ENCODE measurements around the gene FOXR1. TPM values are rescaled to one million over a fixed set of nuclear protein-coding genes. Genes with fewer than 3 reads are reported as not detected.

FOXR1 gene
- total RNA-seq, 1 donor from 2014 or later = not detected

- ATAC-seq (ENCODE audit: low read depth) (no peak), DNase-seq (no peak)
- no peaks in the 10 kb centered on the region for H3K27me3 Mint-ChIP-seq
- intact Hi-C loops (cut with micrococcal nuclease) = loop anchor here (1.0 to 10.0 kb wide), 7 partner anchors 19 to 426 kb away; partner anchors contain the start of genes ARCN1, C2CD2L, HYOU1 and MCAM
- POLR2A ChIA-PET = interaction anchor here (2.2 to 2.6 kb wide), 3 partner anchors 15 to 69 kb away, joined by 17 to 33 read pairs (median 18); partner anchors contain the start of genes RPS25, TRAPPC4 and VPS11
- H3K4me1 Mint-ChIP-seq = peaks cover 32% of the 10 kb centered on the region
- TF ChIP-seq CTCF (IDR thresholded peaks at IDR 0.05) = no peak
- peaks cover 51% of the 10 kb centered on the region for H3K36me3 Mint-ChIP-seq (ENCODE audit: low read depth)
- CTCF ChIA-PET = no interaction called here
- no peaks in the 10 kb centered on the region for H3K9me3 Mint-ChIP-seq
- peak overlapping the region; percentile 95 for H3K4me3 Mint-ChIP-seq
- peak overlapping the region; percentile 91 for H3K27ac Mint-ChIP-seq
Observed at GRCh38 chr11:118998822-118999221, 27.3 kb downstream of the FOXR1 start.

GRCh38 chr11:119000906-119001305 is 29.3 kb downstream of the FOXR1 start:
- no peak overlapping the region for H3K27ac Mint-ChIP-seq
- H3K4me1 Mint-ChIP-seq = peaks cover 32% of the 10 kb centered on the region
- H3K36me3 Mint-ChIP-seq (ENCODE audit: low read depth) = peaks cover 62% of the 10 kb centered on the region

GRCh38 chr11:119006656-119007055 is 35.1 kb downstream of the FOXR1 start:
- no peak overlapping the region for H3K4me3 Mint-ChIP-seq
- ATAC-seq (ENCODE audit: low read depth) (no peak), DNase-seq (no peak)
- ChIA-PET POLR2A (no interaction called here), CTCF (no interaction called here)
- no peak overlapping the region for H3K27ac Mint-ChIP-seq
- TF ChIP-seq CTCF (IDR thresholded peaks at IDR 0.05) = no peak
- no peaks in the 10 kb centered on the region for H3K9me3 Mint-ChIP-seq
- H3K36me3 Mint-ChIP-seq (ENCODE audit: low read depth) = peaks cover 70% of the 10 kb centered on the region
- intact Hi-C loops (cut with micrococcal nuclease) = no loop called here
- H3K4me1 Mint-ChIP-seq = peaks cover 4% of the 10 kb centered on the region
- H3K27me3 Mint-ChIP-seq = no peaks in the 10 kb centered on the region

More at GRCh38 chr11:119000906-119001305, 29.3 kb downstream of the FOXR1 start:
- POLR2A ChIA-PET = interaction anchor here (0.6 to 0.7 kb wide), 2 partner anchors 33 to 107 kb away, joined by 4 to 8 read pairs; no protein-coding TSS in a partner anchor
- DNase-seq = no peak
- Mint-ChIP-seq H3K27me3 (no peaks in the 10 kb centered on the region), H3K9me3 (no peaks in the 10 kb centered on the region), H3K4me3 (peak overlapping the region; percentile 24)
- no peak for TF ChIP-seq CTCF (IDR thresholded peaks at IDR 0.05)
- no peak for ATAC-seq (ENCODE audit: low read depth)
- intact Hi-C loops (cut with micrococcal nuclease) = no loop called here
- CTCF ChIA-PET = no interaction called here

- H3K4me3 Mint-ChIP-seq = no peak overlapping the region
- peaks cover 21% of the 10 kb centered on the region for H3K4me1 Mint-ChIP-seq
- ChIA-PET POLR2A (interaction anchor here (0.5 kb wide), 1 partner anchor 154 kb away, joined by 3 read pairs; no protein-coding TSS in a partner anchor), CTCF (no interaction called here)
- DNase-seq (no peak), ATAC-seq (ENCODE audit: low read depth) (no peak)
- intact Hi-C loops (cut with micrococcal nuclease) = no loop called here
- no peak overlapping the region for H3K27ac Mint-ChIP-seq
- peaks cover 82% of the 10 kb centered on the region for H3K36me3 Mint-ChIP-seq (ENCODE audit: low read depth)
- H3K9me3 Mint-ChIP-seq = no peaks in the 10 kb centered on the region
- no peaks in the 10 kb centered on the region for H3K27me3 Mint-ChIP-seq
- no peak for TF ChIP-seq CTCF (IDR thresholded peaks at IDR 0.05)
Observed at GRCh38 chr11:119011476-119012053, 40.0 kb downstream of the FOXR1 start.

GRCh38 chr11:119012629-119013170 is 41.1 kb downstream of the FOXR1 start:
- H3K4me3 Mint-ChIP-seq = no peak overlapping the region
- peaks cover 28% of the 10 kb centered on the region for H3K4me1 Mint-ChIP-seq
- ChIA-PET POLR2A (interaction anchor here (0.6 to 3.9 kb wide), 3 partner anchors 14 to 49 kb away, joined by 4 to 18 read pairs (median 10); partner anchors contain the start of gene CENATAC), CTCF (no interaction called here)
- H3K9me3 Mint-ChIP-seq = no peaks in the 10 kb centered on the region
- H3K27me3 Mint-ChIP-seq = no peaks in the 10 kb centered on the region
- intact Hi-C loops (cut with micrococcal nuclease) = no loop called here
- no peak overlapping the region for H3K27ac Mint-ChIP-seq
- H3K36me3 Mint-ChIP-seq (ENCODE audit: low read depth) = peaks cover 82% of the 10 kb centered on the region
- no peak for TF ChIP-seq CTCF (IDR thresholded peaks at IDR 0.05)
- DNase-seq (no peak), ATAC-seq (ENCODE audit: low read depth) (no peak)

All from activated B cell treated with CpG ODN at 0.5 μM for 24 hours (primary cell).